GM23338 (cell line): Measurements from ENCODE around the gene VAPB.
A peak's percentile ranks its signal among the peaks of the same experiment; 100 is the strongest.

Experiments
- CTCF ChIP-seq, 2 experiments: fragments of 200-600 bp in 1 of 2; sonication (generic) in 1 of 2; conservative IDR thresholded peaks; 2 replicates each; pipeline versions ENCODE4 v1.5.1 to v1.6.1; 2016 to 2017; ENCODE audit warnings: antibody characterized with exemption in 2 of 2, low read depth in 2 of 2, mild to moderate bottlenecking in 2 of 2, moderate library complexity in 1 of 2
- EZH2 ChIP-seq: fragments of 200-600 bp; sonication (generic); IDR thresholded peaks from one replicate; pipeline ENCODE4 v1.8.0; 2017; ENCODE audit warnings: antibody characterized with exemption, mild to moderate bottlenecking, low read depth; ENCODE audit not compliant: unreplicated experiment
- EZH2phosphoT487 ChIP-seq: fragments of 200-600 bp; sonication (generic); IDR thresholded peaks from one replicate; pipeline ENCODE4 v1.8.1; 2018; ENCODE audit warnings: antibody characterized with exemption; ENCODE audit not compliant: unreplicated experiment
- POLR2AphosphoS5 ChIP-seq: IDR thresholded peaks from 2 replicates; pipeline ENCODE4 v1.6.1; 2016; ENCODE audit warnings: antibody characterized with exemption, low read depth

DNA sequence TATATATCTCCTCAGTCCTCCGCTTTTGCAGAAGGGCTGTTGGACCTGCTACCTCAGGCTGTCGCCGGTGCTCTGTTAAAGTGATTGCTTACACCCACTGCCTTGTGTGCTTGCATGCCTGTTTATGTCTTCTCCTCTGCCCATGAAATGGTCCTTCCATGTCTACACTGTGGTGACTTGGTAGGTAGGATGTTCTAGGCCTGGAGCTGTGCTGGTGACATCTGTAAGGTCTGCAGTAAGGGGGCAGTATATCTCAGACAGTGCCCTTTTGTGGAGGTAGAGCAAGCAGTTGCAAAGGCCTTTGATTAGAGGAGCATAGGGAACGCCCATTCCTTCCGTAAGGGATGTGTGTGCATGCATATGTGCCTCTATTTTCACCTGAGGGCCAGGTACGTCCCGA lies 40.3 kb downstream of the VAPB start:
- TF ChIP-seq CTCF (conservative IDR thresholded peaks at IDR 0.05; ENCODE audit: low read depth in 2 of 2) (peak; percentile 37 to 52), POLR2AphosphoS5 (no peak), EZH2 (no peak), EZH2phosphoT487 (no peak)
